Progenitor cell of endocrine pancreas (in vitro differentiated cells): Measurements from ENCODE around the gene PPP1R37. TPM values are rescaled to one million over a fixed set of nuclear protein-coding genes. Genes with fewer than 3 reads are reported as not detected.
A peak's percentile ranks its signal among the peaks of the same experiment; 100 is the strongest.

Experiments used
- DNase-seq: peaks from one replicate; pipeline ENCODE4 v3.0.0; 2021; ENCODE audit warnings: low spot score; ENCODE audit not compliant: unreplicated experiment
- H3K27ac Mint-ChIP-seq: 2 replicates; pipeline ENCODE4 v1.8.0; 2021; ENCODE audit warnings: mild to moderate bottlenecking, moderate library complexity, mixed read lengths
- H3K27me3 Mint-ChIP-seq: 2 replicates; pipeline ENCODE4 v1.8.0; 2021; ENCODE audit warnings: mixed read lengths
- H3K36me3 Mint-ChIP-seq: 2 replicates; pipeline ENCODE4 v1.8.0; 2022; ENCODE audit warnings: mixed read lengths; ENCODE audit not compliant: insufficient read depth
- H3K4me1 Mint-ChIP-seq: 2 replicates; pipeline ENCODE4 v1.8.0; 2021; ENCODE audit warnings: low read depth, mixed read lengths
- H3K4me3 Mint-ChIP-seq: 2 replicates; pipeline ENCODE4 v1.8.0; 2021; ENCODE audit warnings: low read depth, mild to moderate bottlenecking, moderate library complexity, mixed read lengths
- H3K9me3 Mint-ChIP-seq: 2 replicates; pipeline ENCODE4 v1.8.0; 2021; ENCODE audit warnings: low read depth, mixed read lengths
- total RNA-seq: library from RNA; stranded (reverse); gene quantifications from 2 replicates; pipeline ENCODE4 v1.2.1, GENCODE V29; 2021
- TF ChIP-seq, protein P1 (sequence below): fragments of 200-600 bp; sonication (generic); IDR thresholded peaks from one replicate; pipeline ENCODE4 v1.5.0; 2021; ENCODE audit warnings: antibody characterized with exemption, mild to moderate bottlenecking; ENCODE audit not compliant: unreplicated experiment

The PPP1R37 gene
- total RNA-seq, 1 donor from 2014 or later = 45.8 TPM

GRCh38 chr19:45123440-45123850 lies 30.5 kb downstream of the PPP1R37 start:
- Mint-ChIP-seq H3K27ac (no peak overlapping the region), H3K4me3 (no peak overlapping the region), H3K36me3 (no peaks in the 10 kb centered on the region), H3K27me3 (no peaks in the 10 kb centered on the region), H3K4me1 (peaks cover 7% of the 10 kb centered on the region), H3K9me3 (no peaks in the 10 kb centered on the region)
- DNase-seq = no peak
- TF ChIP-seq, protein P1, sequence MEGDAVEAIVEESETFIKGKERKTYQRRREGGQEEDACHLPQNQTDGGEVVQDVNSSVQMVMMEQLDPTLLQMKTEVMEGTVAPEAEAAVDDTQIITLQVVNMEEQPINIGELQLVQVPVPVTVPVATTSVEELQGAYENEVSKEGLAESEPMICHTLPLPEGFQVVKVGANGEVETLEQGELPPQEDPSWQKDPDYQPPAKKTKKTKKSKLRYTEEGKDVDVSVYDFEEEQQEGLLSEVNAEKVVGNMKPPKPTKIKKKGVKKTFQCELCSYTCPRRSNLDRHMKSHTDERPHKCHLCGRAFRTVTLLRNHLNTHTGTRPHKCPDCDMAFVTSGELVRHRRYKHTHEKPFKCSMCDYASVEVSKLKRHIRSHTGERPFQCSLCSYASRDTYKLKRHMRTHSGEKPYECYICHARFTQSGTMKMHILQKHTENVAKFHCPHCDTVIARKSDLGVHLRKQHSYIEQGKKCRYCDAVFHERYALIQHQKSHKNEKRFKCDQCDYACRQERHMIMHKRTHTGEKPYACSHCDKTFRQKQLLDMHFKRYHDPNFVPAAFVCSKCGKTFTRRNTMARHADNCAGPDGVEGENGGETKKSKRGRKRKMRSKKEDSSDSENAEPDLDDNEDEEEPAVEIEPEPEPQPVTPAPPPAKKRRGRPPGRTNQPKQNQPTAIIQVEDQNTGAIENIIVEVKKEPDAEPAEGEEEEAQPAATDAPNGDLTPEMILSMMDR = no peak

DNA sequence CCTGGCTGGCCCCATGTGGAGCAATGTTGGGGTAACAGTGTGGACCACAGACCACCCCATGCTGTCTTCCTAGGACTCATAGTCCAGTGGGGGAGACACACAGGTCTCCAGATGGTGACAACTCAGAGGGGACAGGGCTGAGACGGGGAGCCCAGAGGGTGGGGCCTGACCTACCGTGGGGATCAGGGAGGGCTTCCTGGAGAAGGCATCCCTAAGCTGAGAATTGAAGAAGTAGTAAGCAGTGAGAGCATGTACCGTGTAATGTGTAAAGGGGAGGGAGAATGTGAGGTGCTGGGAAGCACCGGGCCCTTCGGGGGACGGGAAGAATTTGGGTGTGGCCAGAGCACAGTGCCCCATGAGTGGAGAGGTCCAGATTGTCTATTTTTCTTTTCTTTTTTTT lies 31.0 kb downstream of the PPP1R37 start:
- H3K9me3 Mint-ChIP-seq = no peaks in the 10 kb centered on the region
- no peaks in the 10 kb centered on the region for H3K27me3 Mint-ChIP-seq
- no peak overlapping the region for H3K4me3 Mint-ChIP-seq
- DNase-seq = no peak
- TF ChIP-seq, protein P1 = no peak
- no peaks in the 10 kb centered on the region for H3K36me3 Mint-ChIP-seq
- H3K4me1 Mint-ChIP-seq = peaks cover 7% of the 10 kb centered on the region
- no peak overlapping the region for H3K27ac Mint-ChIP-seq

DNA sequence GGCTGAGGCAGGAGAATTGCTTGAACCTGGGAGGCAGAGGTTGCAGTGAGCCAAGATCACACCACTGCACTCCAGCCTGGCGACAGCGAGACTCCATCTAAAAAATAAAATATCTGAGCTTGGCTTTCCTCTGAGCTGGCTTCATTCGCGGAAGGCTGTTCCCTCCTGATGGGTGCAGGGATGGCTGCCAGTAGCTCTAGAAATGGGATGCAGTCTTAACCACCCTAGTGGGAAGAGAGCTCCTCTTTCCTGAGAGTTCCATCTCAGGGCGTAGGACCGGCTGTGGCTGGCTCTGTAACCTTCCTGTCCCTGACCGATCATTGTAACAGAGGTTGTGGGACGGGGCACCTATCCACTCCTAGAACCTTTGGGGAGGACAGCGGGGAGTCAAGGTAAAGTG lies 32.4 kb downstream of the PPP1R37 start:
- TF ChIP-seq, protein P1 = no peak
- no peak overlapping the region for H3K27ac Mint-ChIP-seq
- no peaks in the 10 kb centered on the region for H3K27me3 Mint-ChIP-seq
- peaks cover 7% of the 10 kb centered on the region for H3K4me1 Mint-ChIP-seq
- no peaks in the 10 kb centered on the region for H3K36me3 Mint-ChIP-seq
- no peaks in the 10 kb centered on the region for H3K9me3 Mint-ChIP-seq
- no peak overlapping the region for H3K4me3 Mint-ChIP-seq
- no peak for DNase-seq

GRCh38 chr19:45125975-45126493 lies 33.1 kb downstream of the PPP1R37 start:
- DNase-seq = peak; percentile 69
- Mint-ChIP-seq H3K9me3 (no peaks in the 10 kb centered on the region), H3K36me3 (no peaks in the 10 kb centered on the region), H3K27me3 (no peaks in the 10 kb centered on the region), H3K4me3 (no peak overlapping the region), H3K4me1 (peaks cover 9% of the 10 kb centered on the region), H3K27ac (peak overlapping the region; percentile 67)
- TF ChIP-seq, protein P1 = peak; percentile 80

DNA sequence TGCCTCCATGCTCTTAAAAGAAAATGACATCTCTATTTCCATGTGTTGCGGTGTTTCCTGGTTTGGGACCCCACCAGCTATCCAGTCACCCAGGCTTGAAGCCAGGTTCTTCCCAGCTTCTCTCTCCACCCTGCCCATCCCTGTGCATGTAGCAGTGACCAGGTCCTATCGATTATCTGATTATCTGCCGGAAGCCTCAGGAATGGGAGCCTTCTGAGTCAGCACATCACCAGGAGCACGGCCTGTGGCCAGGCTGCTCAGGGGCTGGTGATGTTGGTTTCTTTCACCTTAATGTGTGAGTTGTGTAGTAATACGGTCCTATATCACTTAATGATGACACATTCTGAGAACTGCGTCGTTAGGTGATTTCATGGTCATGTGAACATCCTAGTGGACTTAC lies 33.7 kb downstream of the PPP1R37 start:
- Mint-ChIP-seq H3K4me3 (no peak overlapping the region), H3K27me3 (no peaks in the 10 kb centered on the region), H3K9me3 (no peaks in the 10 kb centered on the region), H3K27ac (no peak overlapping the region), H3K36me3 (no peaks in the 10 kb centered on the region), H3K4me1 (peaks cover 9% of the 10 kb centered on the region)
- TF ChIP-seq, protein P1 = no peak
- no peak for DNase-seq
